ENCODE measurements around the gene GPAT2. TPM values are rescaled to one million over a fixed set of nuclear protein-coding genes. Genes with fewer than 3 reads are reported as not detected.
"Not testable (repeated sequence)": the region's sequence is repeated elsewhere in the genome, so short reads cannot be mapped to it uniquely, and the experiment has no call there.

Gene GPAT2
- total and polyA plus RNA-seq, 2 of the 4 experiments (the other 2 are of a cell fraction), result 0.36 to 0.53 TPM

DNA sequence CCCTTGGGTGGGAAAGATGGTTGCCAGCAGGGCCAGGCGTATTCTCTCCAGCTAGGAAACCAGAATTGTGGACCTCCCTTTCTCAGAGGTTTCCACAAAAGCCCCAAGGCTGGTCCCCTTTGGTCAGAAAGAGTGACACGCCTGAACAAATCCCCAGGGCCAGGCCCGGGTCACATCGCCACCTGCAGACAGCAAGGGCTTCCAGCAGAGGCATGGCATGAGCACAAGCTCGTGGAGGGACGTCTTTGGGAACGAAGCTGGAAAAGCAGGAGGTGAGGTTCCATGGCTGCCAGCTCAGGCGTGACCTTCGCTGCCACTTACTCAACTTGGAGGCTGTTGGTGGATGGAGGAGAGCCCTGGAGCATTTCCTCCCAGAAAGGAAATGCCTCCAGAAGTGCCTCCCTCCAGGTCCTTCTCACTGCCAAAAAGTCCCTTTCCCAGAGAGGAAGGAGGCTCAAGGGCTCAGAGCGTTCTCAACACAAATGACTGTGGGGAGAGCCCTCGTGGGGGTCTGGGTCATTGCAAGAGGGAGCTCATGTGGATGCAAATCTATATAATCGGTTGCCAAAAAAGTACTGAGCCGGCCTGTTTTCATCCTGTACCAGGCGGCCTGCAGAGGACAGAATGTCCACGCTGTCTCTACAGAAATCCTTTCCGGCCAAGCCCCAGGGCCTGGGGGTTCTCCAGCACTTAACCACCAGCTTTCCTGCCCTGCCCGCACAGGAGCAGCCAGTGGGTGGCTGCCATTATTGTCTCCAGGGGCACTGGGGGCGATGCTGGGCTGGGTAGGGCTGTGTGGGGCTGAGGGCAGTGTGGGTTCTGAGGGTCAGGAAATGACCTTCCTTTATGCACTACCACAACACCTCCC is 14.6 kb upstream of the GPAT2 start:
- H3K23ac ChIP-seq (ENCODE audit: low read depth, low read length); H3K4me2 ChIP-seq (ENCODE audit: low read depth, low read length); H3K36me3 ChIP-seq (ENCODE audit: control insufficient read depth, insufficient read depth, low read length); H2AK5ac ChIP-seq (ENCODE audit: low read depth, low read length); H3K27me3 ChIP-seq (ENCODE audit: control insufficient read depth, insufficient read depth, low read length); H3K4me1 ChIP-seq (ENCODE audit: control insufficient read depth, insufficient read depth, low read length); H3K18ac ChIP-seq (ENCODE audit: low read depth, low read length); H3K14ac ChIP-seq (replicated peaks; ENCODE audit: low read depth, low read length); DNase-seq; H2AFZ ChIP-seq (replicated peaks; ENCODE audit: low read length, poor library complexity); H2BK5ac ChIP-seq (ENCODE audit: low read depth, low read length, poor library complexity, severe bottlenecking); H4K5ac ChIP-seq (ENCODE audit: low read depth, low read length); H3K4ac ChIP-seq (ENCODE audit: low read depth, low read length); ATAC-seq (ENCODE audit: low read depth); CTCF ChIA-PET; H3K79me1 ChIP-seq (ENCODE audit: low read depth in 1 of 2, low read length in 2 of 2); in situ Hi-C loops (cut with MboI; ENCODE audit: low sequenced_read_pairs); POLR2A ChIA-PET (ENCODE audit: unreplicated experiment); H3K4me3 ChIP-seq (ENCODE audit: insufficient read depth, low read depth, low read length); H3K56ac ChIP-seq (ENCODE audit: extremely low read depth, insufficient read depth, low read length); H4K91ac ChIP-seq (ENCODE audit: insufficient read depth, low read depth, low read length); H2BK120ac ChIP-seq (ENCODE audit: low read depth, low read length); H4K20me1 ChIP-seq (ENCODE audit: insufficient read depth, low read length); H3K9ac ChIP-seq (ENCODE audit: low read depth, low read length); H3K9me3 ChIP-seq (ENCODE audit: control insufficient read depth, insufficient read depth, low read length); intact Hi-C loops (cut with micrococcal nuclease); BruUV-seq (replicated peaks); H4K8ac ChIP-seq (ENCODE audit: low read depth in 2 of 2, low read length in 2 of 2); H2AK9ac ChIP-seq (replicated peaks; ENCODE audit: low read depth, low read length, poor library complexity); dilution Hi-C loops (cut with HindIII; ENCODE audit: low sequenced_read_pairs, unreplicated experiment); H2BK15ac ChIP-seq (ENCODE audit: low read depth, low read length); H2BK20ac ChIP-seq (ENCODE audit: low read depth, low read length); H3K9me1 ChIP-seq (ENCODE audit: insufficient read depth, low read length); H3K27ac ChIP-seq (ENCODE audit: insufficient read depth, low read length): not testable (repeated sequence)
- no CpG with 5 or more reads among the region's 18 CpGs for WGBS, 2 experiments (ENCODE audit: extremely low coverage in 2 of 2, insufficient read length in 1 of 2)

DNA sequence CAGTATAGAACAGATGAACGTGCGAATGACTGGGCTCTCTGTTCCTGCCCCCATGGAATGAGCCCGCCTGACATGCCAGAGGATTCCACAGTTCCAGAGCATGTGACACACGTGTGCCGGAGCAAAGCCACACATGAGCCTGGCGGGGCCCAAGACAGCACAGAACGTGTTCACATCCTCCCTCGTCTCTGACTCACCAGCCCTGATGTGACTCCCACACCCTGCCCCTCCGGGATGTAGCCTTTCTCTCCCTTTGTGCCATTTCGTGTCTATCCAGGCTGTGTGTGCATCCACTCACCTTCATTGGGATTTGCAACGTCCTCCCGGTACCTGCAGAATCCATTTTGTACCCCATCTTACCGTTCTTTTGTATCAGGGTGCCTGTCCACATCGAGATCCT is 838 bp upstream of the GPAT2 start:
- H2AFZ ChIP-seq (replicated peaks; ENCODE audit: low read length, poor library complexity); H3K9me3 ChIP-seq (ENCODE audit: control insufficient read depth, insufficient read depth, low read length); H3K4me1 ChIP-seq (ENCODE audit: control insufficient read depth, insufficient read depth, low read length); H4K91ac ChIP-seq (ENCODE audit: insufficient read depth, low read depth, low read length); H3K4me2 ChIP-seq (ENCODE audit: low read depth, low read length); H3K9me1 ChIP-seq (ENCODE audit: insufficient read depth, low read length); H3K18ac ChIP-seq (ENCODE audit: low read depth, low read length); H4K20me1 ChIP-seq (ENCODE audit: insufficient read depth, low read length); H3K56ac ChIP-seq (ENCODE audit: extremely low read depth, insufficient read depth, low read length); H2BK5ac ChIP-seq (ENCODE audit: low read depth, low read length, poor library complexity, severe bottlenecking); H2BK15ac ChIP-seq (ENCODE audit: low read depth, low read length); in situ Hi-C loops (cut with MboI; ENCODE audit: low sequenced_read_pairs); H2AK9ac ChIP-seq (replicated peaks; ENCODE audit: low read depth, low read length, poor library complexity); H3K14ac ChIP-seq (replicated peaks; ENCODE audit: low read depth, low read length); H2BK120ac ChIP-seq (ENCODE audit: low read depth, low read length); H3K23ac ChIP-seq (ENCODE audit: low read depth, low read length); CTCF ChIA-PET; ATAC-seq (ENCODE audit: low read depth); H3K9ac ChIP-seq (ENCODE audit: low read depth, low read length); H3K4me3 ChIP-seq (ENCODE audit: insufficient read depth, low read depth, low read length); H3K27me3 ChIP-seq (ENCODE audit: control insufficient read depth, insufficient read depth, low read length); H3K27ac ChIP-seq (ENCODE audit: insufficient read depth, low read length); H2BK20ac ChIP-seq (ENCODE audit: low read depth, low read length); H3K4ac ChIP-seq (ENCODE audit: low read depth, low read length); H3K36me3 ChIP-seq (ENCODE audit: control insufficient read depth, insufficient read depth, low read length); intact Hi-C loops (cut with micrococcal nuclease); H2AK5ac ChIP-seq (ENCODE audit: low read depth, low read length); H4K8ac ChIP-seq (ENCODE audit: low read depth in 2 of 2, low read length in 2 of 2); DNase-seq; dilution Hi-C loops (cut with HindIII; ENCODE audit: low sequenced_read_pairs, unreplicated experiment); BruUV-seq (replicated peaks); H3K79me1 ChIP-seq (ENCODE audit: low read depth in 1 of 2, low read length in 2 of 2); H4K5ac ChIP-seq (ENCODE audit: low read depth, low read length); POLR2A ChIA-PET (ENCODE audit: unreplicated experiment): not testable (repeated sequence)
- WGBS, 2 experiments (ENCODE audit: extremely low coverage in 2 of 2, insufficient read length in 1 of 2), result no CpG with 5 or more reads among the region's 14 CpGs

All from IMR-90 (cell line).